D721Med (cell line): ENCODE measurements around the gene ENOX1.

Experiments used
- DNase-seq: peaks from one replicate; pipeline ENCODE4 v3.0.0; 2011; ENCODE audit warnings: low spot score; ENCODE audit not compliant: insufficient read length
- FAIRE-seq: peaks from 2 replicates; lab custom pipeline; 2011; peaks lifted over from hg19 to GRCh38; lab: Jason Lieb, UNC
- TF ChIP-seq, protein P1 (sequence below): IDR thresholded peaks from 2 replicates; pipeline ENCODE4 v1.5.1; 2012; ENCODE audit warnings: mild to moderate bottlenecking, control low read depth; ENCODE audit not compliant: insufficient read depth; ENCODE audit errors: missing control alignments

The ENOX1 gene

GRCh38 chr13:43240278-43240677 lies 546.5 kb downstream of the ENOX1 start:
- FAIRE-seq = no peak
- DNase-seq = no peak
- TF ChIP-seq, protein P1, sequence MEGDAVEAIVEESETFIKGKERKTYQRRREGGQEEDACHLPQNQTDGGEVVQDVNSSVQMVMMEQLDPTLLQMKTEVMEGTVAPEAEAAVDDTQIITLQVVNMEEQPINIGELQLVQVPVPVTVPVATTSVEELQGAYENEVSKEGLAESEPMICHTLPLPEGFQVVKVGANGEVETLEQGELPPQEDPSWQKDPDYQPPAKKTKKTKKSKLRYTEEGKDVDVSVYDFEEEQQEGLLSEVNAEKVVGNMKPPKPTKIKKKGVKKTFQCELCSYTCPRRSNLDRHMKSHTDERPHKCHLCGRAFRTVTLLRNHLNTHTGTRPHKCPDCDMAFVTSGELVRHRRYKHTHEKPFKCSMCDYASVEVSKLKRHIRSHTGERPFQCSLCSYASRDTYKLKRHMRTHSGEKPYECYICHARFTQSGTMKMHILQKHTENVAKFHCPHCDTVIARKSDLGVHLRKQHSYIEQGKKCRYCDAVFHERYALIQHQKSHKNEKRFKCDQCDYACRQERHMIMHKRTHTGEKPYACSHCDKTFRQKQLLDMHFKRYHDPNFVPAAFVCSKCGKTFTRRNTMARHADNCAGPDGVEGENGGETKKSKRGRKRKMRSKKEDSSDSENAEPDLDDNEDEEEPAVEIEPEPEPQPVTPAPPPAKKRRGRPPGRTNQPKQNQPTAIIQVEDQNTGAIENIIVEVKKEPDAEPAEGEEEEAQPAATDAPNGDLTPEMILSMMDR = no peak

- DNase-seq (no peak), FAIRE-seq (no peak)
- TF ChIP-seq, protein P1 = no peak
These were observed 547.4 kb downstream of the ENOX1 start for GRCh38 chr13:43239275-43239840.

- no peak for DNase-seq
- TF ChIP-seq, protein P1 = no peak
- FAIRE-seq = no peak
These were observed 548.3 kb downstream of the ENOX1 start for GRCh38 chr13:43238341-43239083.

- TF ChIP-seq, protein P1 = no peak
- DNase-seq (no peak), FAIRE-seq (no peak)
These were observed 549.2 kb downstream of the ENOX1 start for GRCh38 chr13:43237616-43238015.

DNA sequence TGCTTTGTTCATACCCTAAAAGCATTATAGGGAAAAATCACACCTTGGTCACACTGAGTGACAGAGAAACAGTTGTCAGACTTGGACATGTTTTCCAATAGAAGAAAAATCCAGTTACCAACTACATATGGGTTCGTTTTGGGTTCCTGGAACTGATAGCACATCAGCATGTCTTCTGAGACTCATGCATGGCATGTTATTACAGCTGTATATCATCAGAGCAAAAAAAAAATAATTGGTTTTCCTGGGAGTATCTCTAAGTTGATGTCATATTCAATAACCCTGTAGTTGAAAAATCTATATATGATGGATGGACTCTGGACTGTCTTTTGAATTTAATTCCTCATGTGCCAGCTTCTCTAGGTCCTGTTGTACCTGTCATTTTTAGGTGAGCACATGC lies 551.7 kb downstream of the ENOX1 start:
- FAIRE-seq (no peak), DNase-seq (no peak)
- TF ChIP-seq, protein P1 = no peak

DNA sequence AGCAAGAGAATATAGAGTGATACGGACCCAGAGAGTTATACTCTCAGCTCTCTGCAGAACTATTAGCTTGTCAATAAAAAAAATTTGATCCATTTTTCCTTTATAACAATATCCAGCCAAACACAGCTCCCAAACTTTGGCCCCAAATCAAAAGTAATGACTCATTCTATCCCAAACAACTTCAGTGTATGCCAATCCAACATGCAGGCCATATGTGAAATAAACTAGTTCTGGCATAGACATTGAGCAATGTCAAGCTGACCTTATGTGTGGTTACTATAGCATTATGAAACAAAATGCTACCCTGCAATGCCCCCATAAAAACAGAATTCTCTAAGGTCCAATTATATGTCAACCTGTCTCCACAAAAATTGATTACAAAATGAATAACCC lies 553.9 kb downstream of the ENOX1 start:
- TF ChIP-seq, protein P1 = no peak
- FAIRE-seq = no peak
- DNase-seq = no peak
